OCI-LY1 (cell line): ENCODE measurements around the gene ARIH2.

ENCODE experiments used
- H2AFZ ChIP-seq: fragments of 200-600 bp; sonication (generic), shearing (Covaris generic); 2 replicates; pipeline ENCODE4 v1.6.0; 2014; ENCODE audit warnings: antibody characterized with exemption, mild to moderate bottlenecking, low read length
- H3F3A ChIP-seq: fragments of 200-600 bp; sonication (generic), shearing (Covaris generic); 2 replicates; pipeline ENCODE4 v1.6.0; 2014; ENCODE audit warnings: mild to moderate bottlenecking, antibody characterized with exemption, low read length, moderate library complexity; ENCODE audit not compliant: insufficient read depth
- H3K27ac ChIP-seq: fragments of 200-600 bp; sonication (generic); 2 replicates; pipeline ENCODE4 v1.5.1; 2014; ENCODE audit warnings: low read length, mixed run types, mild to moderate bottlenecking, low read depth; ENCODE audit not compliant: poor library complexity, severe bottlenecking
- H3K27me3 ChIP-seq: fragments of 200-600 bp; sonication (generic); 2 replicates; pipeline ENCODE4 v1.6.0; 2014; ENCODE audit warnings: antibody characterized with exemption, mild to moderate bottlenecking, low read length, moderate library complexity; ENCODE audit not compliant: insufficient read depth
- H3K36me3 ChIP-seq: fragments of 200-600 bp; sonication (generic); 2 replicates; pipeline ENCODE4 v1.6.1; 2014; ENCODE audit warnings: mild to moderate bottlenecking, antibody characterized with exemption, low read length, moderate library complexity, mixed read lengths; ENCODE audit not compliant: insufficient read depth
- H3K4me1 ChIP-seq: fragments of 200-600 bp; sonication (generic); 2 replicates; pipeline ENCODE4 v1.5.1; 2014; ENCODE audit warnings: mild to moderate bottlenecking, low read length, moderate library complexity; ENCODE audit not compliant: insufficient read depth, severe bottlenecking
- H3K4me2 ChIP-seq: fragments of 200-600 bp; sonication (generic), shearing (Covaris generic); 2 replicates; pipeline ENCODE4 v1.6.1; 2014; ENCODE audit warnings: low read length
- H3K4me3 ChIP-seq: fragments of 200-600 bp; sonication (generic); 2 replicates; pipeline ENCODE4 v1.5.1; 2014; ENCODE audit warnings: low read length, low read depth, mild to moderate bottlenecking, mixed read lengths; ENCODE audit not compliant: poor library complexity, severe bottlenecking
- H3K79me2 ChIP-seq: fragments of 200-600 bp; shearing (Covaris generic); 2 replicates; pipeline ENCODE4 v1.6.1; 2016; ENCODE audit warnings: mixed run types, low read length, mixed read lengths; ENCODE audit not compliant: insufficient read depth
- H3K9ac ChIP-seq: fragments of 200-600 bp; sonication (generic), shearing (Covaris generic); 2 replicates; pipeline ENCODE4 v1.6.1; 2014; ENCODE audit warnings: mild to moderate bottlenecking, low read length, mixed read lengths
- H3K9me2 ChIP-seq: fragments of 200-600 bp; sonication (generic), shearing (Covaris generic); 2 replicates; pipeline ENCODE4 v1.6.1; 2014; ENCODE audit warnings: low read depth, mild to moderate bottlenecking, low read length, mixed read lengths
- H3K9me3 ChIP-seq: fragments of 200-600 bp; shearing (Covaris generic); 2 replicates; pipeline ENCODE4 v1.6.1; 2014; ENCODE audit warnings: low read length, mixed read lengths
- H4K20me1 ChIP-seq: fragments of 200-600 bp; sonication (generic), shearing (Covaris generic); 2 replicates; pipeline ENCODE4 v1.6.0; 2016; ENCODE audit warnings: mild to moderate bottlenecking, low read length; ENCODE audit not compliant: insufficient read depth
- CTCF ChIP-seq: fragments of 200-600 bp; sonication (generic), shearing (Covaris generic); IDR thresholded peaks from 2 replicates; pipeline ENCODE4 v1.5.1; 2017; ENCODE audit warnings: mild to moderate bottlenecking, antibody characterized with exemption, low read length, moderate library complexity, mixed read lengths
- EZH2 ChIP-seq: fragments of 200-600 bp; sonication (generic), shearing (Covaris generic); IDR thresholded peaks from 2 replicates; pipeline ENCODE4 v1.8.0; 2017; ENCODE audit warnings: borderline replicate concordance, mixed run types, mild to moderate bottlenecking, antibody characterized with exemption, low read length, moderate library complexity, mixed read lengths

The ARIH2 gene

GRCh38 chr3:48962340-48962739, 43.7 kb downstream of the ARIH2 start:
- Histone ChIP-seq H3K4me2 (no peak overlapping the region), H3K79me2 (no peaks in the 10 kb centered on the region; the same call in 1 of the 2 replicates), H3K4me3 (no peak overlapping the region), H2AFZ (no peak overlapping the region), H3K4me1 (peaks cover 16% of the 10 kb centered on the region), H3F3A (no peaks in the 10 kb centered on the region), H3K9me2 (no peaks in the 10 kb centered on the region), H3K9ac (no peak overlapping the region), H3K36me3 (peaks cover 71% of the 10 kb centered on the region), H4K20me1 (no peaks in the 10 kb centered on the region), H3K27me3 (no peaks in the 10 kb centered on the region), H3K9me3 (no peaks in the 10 kb centered on the region), H3K27ac (no peak overlapping the region)
- TF ChIP-seq EZH2 (no peak), CTCF (no peak)

GRCh38 chr3:48962939-48963338, 44.3 kb downstream of the ARIH2 start:
- peaks cover 71% of the 10 kb centered on the region for H3K36me3 ChIP-seq
- no peak overlapping the region for H2AFZ ChIP-seq
- no peaks in the 10 kb centered on the region for H3K9me3 ChIP-seq
- no peak overlapping the region for H3K4me3 ChIP-seq
- no peaks in the 10 kb centered on the region for H3F3A ChIP-seq
- no peak overlapping the region for H3K27ac ChIP-seq
- H3K27me3 ChIP-seq = no peaks in the 10 kb centered on the region
- no peaks in the 10 kb centered on the region for H3K9me2 ChIP-seq
- H4K20me1 ChIP-seq = no peaks in the 10 kb centered on the region
- no peak overlapping the region for H3K9ac ChIP-seq
- peaks cover 16% of the 10 kb centered on the region for H3K4me1 ChIP-seq
- no peak overlapping the region for H3K4me2 ChIP-seq
- TF ChIP-seq CTCF (no peak), EZH2 (no peak)
- H3K79me2 ChIP-seq = no peaks in the 10 kb centered on the region; the same call in 1 of the 2 replicates

GRCh38 chr3:48963591-48963990, 44.9 kb downstream of the ARIH2 start:
- H2AFZ ChIP-seq = no peak overlapping the region

More at GRCh38 chr3:48963591-48963990, 44.9 kb downstream of the ARIH2 start:
- no peak overlapping the region for H3K4me2 ChIP-seq
- H3K9ac ChIP-seq = no peak overlapping the region
- peaks cover 69% of the 10 kb centered on the region for H3K36me3 ChIP-seq
- no peaks in the 10 kb centered on the region; the same call in 1 of the 2 replicates for H3K79me2 ChIP-seq
- no peaks in the 10 kb centered on the region for H4K20me1 ChIP-seq
- peaks cover 16% of the 10 kb centered on the region for H3K4me1 ChIP-seq
- no peak overlapping the region for H3K27ac ChIP-seq
- no peaks in the 10 kb centered on the region for H3K9me3 ChIP-seq
- no peaks in the 10 kb centered on the region for H3K9me2 ChIP-seq
- no peaks in the 10 kb centered on the region for H3F3A ChIP-seq
- TF ChIP-seq CTCF = no peak
- TF ChIP-seq EZH2 = no peak
- no peaks in the 10 kb centered on the region for H3K27me3 ChIP-seq
- H3K4me3 ChIP-seq = no peak overlapping the region
